HG03342 (cell line): ENCODE results near the gene OR9Q1.

Experiments used
- ATAC-seq: cut with Tn5 transposase; IDR thresholded peaks from one replicate; pipeline ENCODE4 v1.9.1; 2021; ENCODE audit warnings: mild to moderate bottlenecking, moderate library complexity; ENCODE audit not compliant: unreplicated experiment

The OR9Q1 gene

DNA sequence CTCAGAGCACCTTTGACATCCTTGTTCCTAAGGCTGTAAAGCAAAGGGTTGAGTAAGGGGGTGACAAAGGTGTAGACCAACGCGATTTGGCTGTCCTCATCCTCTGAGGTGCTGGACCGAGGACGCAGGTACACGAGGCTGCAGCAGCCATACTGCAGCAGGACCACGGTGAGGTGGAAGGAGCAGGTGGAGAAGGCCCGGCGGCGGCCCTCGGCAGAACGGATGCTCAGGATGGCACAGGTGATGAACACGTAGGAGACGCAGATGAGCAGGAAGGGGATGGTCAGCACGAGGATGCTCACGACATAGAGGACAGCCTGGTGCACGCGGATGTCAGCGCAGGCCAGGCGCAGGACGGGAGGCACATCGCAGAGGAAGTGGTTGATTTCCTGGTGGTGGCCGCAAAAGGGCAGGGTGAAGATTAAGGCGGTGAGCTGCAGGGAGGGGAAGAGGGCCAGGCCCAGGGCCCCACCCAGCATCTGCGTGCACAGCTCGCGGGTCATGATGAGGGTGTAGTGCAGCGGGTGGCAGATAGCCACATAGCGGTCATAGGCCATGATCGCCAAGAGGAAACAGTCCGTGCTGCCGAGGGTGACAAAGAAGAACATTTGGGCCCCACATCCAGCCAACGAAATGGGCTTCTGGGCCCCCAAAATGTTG lies 204.4 kb downstream of the OR9Q1 start:
- no peak for ATAC-seq
